HEK293 (cell line): ENCODE data around the gene ZBTB18.
A peak's percentile ranks its signal among the peaks of the same experiment; 100 is the strongest.

Experiments used
- ATF2 ChIP-seq: fragments of 450-650 bp; formaldehyde crosslinking; IDR thresholded peaks from 2 replicates; pipeline ENCODE4 v1.5.1; 2016; ENCODE audit warnings: missing biosample characterization, missing genetic modification characterization, low read depth
- FEZF1 ChIP-seq: fragments of 450-650 bp; formaldehyde crosslinking; IDR thresholded peaks from 2 replicates; pipeline ENCODE4 v1.5.1; 2016; ENCODE audit warnings: missing biosample characterization, missing genetic modification characterization
- GLIS2 ChIP-seq: fragments of 450-650 bp; formaldehyde crosslinking; IDR thresholded peaks from 2 replicates; pipeline ENCODE4 v1.5.1; 2016; ENCODE audit warnings: missing biosample characterization, missing genetic modification characterization
- SCRT1 ChIP-seq: fragments of 450-650 bp; formaldehyde crosslinking; IDR thresholded peaks from 2 replicates; pipeline ENCODE4 v1.5.1; 2016; ENCODE audit warnings: missing biosample characterization, missing genetic modification characterization, borderline replicate concordance
- ZBTB21 ChIP-seq: fragments of 450-650 bp; formaldehyde crosslinking; IDR thresholded peaks from 2 replicates; pipeline ENCODE4 v1.5.1; 2017; ENCODE audit warnings: missing biosample characterization, missing genetic modification characterization
- ZNF10 ChIP-seq: fragments of 450-650 bp; formaldehyde crosslinking; IDR thresholded peaks from 2 replicates; pipeline ENCODE4 v1.5.1; 2017; ENCODE audit warnings: missing biosample characterization, missing genetic modification characterization
- ZNF157 ChIP-seq: fragments of 450-650 bp; formaldehyde crosslinking; IDR thresholded peaks from 2 replicates; pipeline ENCODE4 v1.5.1; 2016; ENCODE audit warnings: missing biosample characterization, missing genetic modification characterization
- ZNF19 ChIP-seq: fragments of 450-650 bp; formaldehyde crosslinking; IDR thresholded peaks from 2 replicates; pipeline ENCODE4; 2016; ENCODE audit warnings: missing biosample characterization, missing genetic modification characterization, low read depth
- ZNF214 ChIP-seq: fragments of 450-650 bp; formaldehyde crosslinking; IDR thresholded peaks from 2 replicates; pipeline ENCODE4 v1.5.1; 2017; ENCODE audit warnings: missing biosample characterization, mild to moderate bottlenecking, missing genetic modification characterization, borderline replicate concordance
- ZNF239 ChIP-seq: fragments of 450-650 bp; formaldehyde crosslinking; IDR thresholded peaks from 2 replicates; pipeline ENCODE4 v1.5.1; 2016; ENCODE audit warnings: missing biosample characterization, missing genetic modification characterization
- ZNF274 ChIP-seq, 2 experiments: fragments of 200-500 bp in 1 of 2; fragments of 450-650 bp in 1 of 2; sonication (Bioruptor generic) in 1 of 2; formaldehyde crosslinking in 1 of 2; IDR thresholded peaks; 2 replicates each; pipeline versions ENCODE4 v1.5.1 to v1.6.1; 2014 to 2016; ENCODE audit warnings: borderline replicate concordance in 1 of 2, inconsistent platforms in 1 of 2, low read length in 1 of 2, missing biosample characterization in 1 of 2, missing genetic modification characterization in 1 of 2
- ZNF280D ChIP-seq: fragments of 450-650 bp; formaldehyde crosslinking; IDR thresholded peaks from 2 replicates; pipeline ENCODE4 v1.5.1; 2016; ENCODE audit warnings: missing biosample characterization, missing genetic modification characterization
- ZNF335 ChIP-seq: fragments of 450-650 bp; formaldehyde crosslinking; conservative IDR thresholded peaks from 2 replicates; pipeline ENCODE4 v1.5.1; 2016; ENCODE audit warnings: missing biosample characterization, missing genetic modification characterization
- ZNF341 ChIP-seq: fragments of 450-650 bp; formaldehyde crosslinking; IDR thresholded peaks from 2 replicates; pipeline ENCODE4; 2016; ENCODE audit warnings: low read depth, missing biosample characterization, missing genetic modification characterization
- ZNF391 ChIP-seq: fragments of 450-650 bp; formaldehyde crosslinking; IDR thresholded peaks from 2 replicates; pipeline ENCODE4 v1.5.1; 2016; ENCODE audit warnings: low read depth, missing biosample characterization, missing genetic modification characterization, borderline replicate concordance
- ZNF416 ChIP-seq: fragments of 450-650 bp; formaldehyde crosslinking; IDR thresholded peaks from 2 replicates; pipeline ENCODE4 v1.5.1; 2016; ENCODE audit warnings: missing biosample characterization, missing genetic modification characterization
- ZNF473 ChIP-seq: fragments of 450-650 bp; formaldehyde crosslinking; IDR thresholded peaks from 2 replicates; pipeline ENCODE4 v1.5.1; 2017; ENCODE audit warnings: missing biosample characterization, missing genetic modification characterization
- ZNF48 ChIP-seq: fragments of 450-650 bp; formaldehyde crosslinking; IDR thresholded peaks from 2 replicates; pipeline ENCODE4 v1.5.1; 2016; ENCODE audit warnings: missing biosample characterization, missing genetic modification characterization
- ZNF544 ChIP-seq: fragments of 450-650 bp; formaldehyde crosslinking; IDR thresholded peaks from 2 replicates; pipeline ENCODE4 v1.5.0; 2017; ENCODE audit warnings: missing biosample characterization, missing genetic modification characterization
- ZNF707 ChIP-seq: fragments of 450-650 bp; formaldehyde crosslinking; IDR thresholded peaks from 2 replicates; pipeline ENCODE4 v1.5.1; 2016; ENCODE audit warnings: missing biosample characterization, missing genetic modification characterization
- ZNF791 ChIP-seq: fragments of 450-650 bp; formaldehyde crosslinking; IDR thresholded peaks from 2 replicates; pipeline ENCODE4 v1.5.1; 2016; ENCODE audit warnings: missing biosample characterization, missing genetic modification characterization
- TF ChIP-seq, protein P1 (sequence below): fragments of 450-650 bp; formaldehyde crosslinking; IDR thresholded peaks from 2 replicates; pipeline ENCODE4 v1.5.1; 2016; ENCODE audit warnings: missing biosample characterization, missing genetic modification characterization, borderline replicate concordance
- TF ChIP-seq, protein P2 (sequence below): fragments of 450-650 bp; formaldehyde crosslinking; conservative IDR thresholded peaks from 2 replicates; pipeline ENCODE4 v1.5.1; 2016; ENCODE audit warnings: low read depth, missing biosample characterization, missing genetic modification characterization
- TF ChIP-seq, protein P3 (sequence below): fragments of 450-650 bp; formaldehyde crosslinking; IDR thresholded peaks from 2 replicates; pipeline ENCODE4 v1.5.1; 2016; ENCODE audit warnings: missing biosample characterization, missing genetic modification characterization
- TF ChIP-seq, protein P4 (sequence below): fragments of 450-650 bp; formaldehyde crosslinking; IDR thresholded peaks from 2 replicates; pipeline ENCODE4 v1.5.1; 2016; ENCODE audit warnings: missing biosample characterization, missing genetic modification characterization

ZBTB18 gene

GRCh38 chr1:244047621-244048255 lies 3.3 kb upstream of the ZBTB18 start (continued):
- no peak for TF ChIP-seq ZNF274 (IDR thresholded peaks at IDR 0.05; ENCODE audit: low read length)
- no peak for TF ChIP-seq ZNF274 (tag by site-specific recombination; IDR thresholded peaks at IDR 0.05; ENCODE audit: borderline replicate concordance)
- TF ChIP-seq SCRT1 (tag by site-specific recombination) = no peak
- peak; percentile 94 for TF ChIP-seq GLIS2 (tag by site-specific recombination)
- TF ChIP-seq ZNF707 (tag by site-specific recombination) = no peak
- peak; percentile 52 for TF ChIP-seq ZNF280D
- TF ChIP-seq, protein P1, sequence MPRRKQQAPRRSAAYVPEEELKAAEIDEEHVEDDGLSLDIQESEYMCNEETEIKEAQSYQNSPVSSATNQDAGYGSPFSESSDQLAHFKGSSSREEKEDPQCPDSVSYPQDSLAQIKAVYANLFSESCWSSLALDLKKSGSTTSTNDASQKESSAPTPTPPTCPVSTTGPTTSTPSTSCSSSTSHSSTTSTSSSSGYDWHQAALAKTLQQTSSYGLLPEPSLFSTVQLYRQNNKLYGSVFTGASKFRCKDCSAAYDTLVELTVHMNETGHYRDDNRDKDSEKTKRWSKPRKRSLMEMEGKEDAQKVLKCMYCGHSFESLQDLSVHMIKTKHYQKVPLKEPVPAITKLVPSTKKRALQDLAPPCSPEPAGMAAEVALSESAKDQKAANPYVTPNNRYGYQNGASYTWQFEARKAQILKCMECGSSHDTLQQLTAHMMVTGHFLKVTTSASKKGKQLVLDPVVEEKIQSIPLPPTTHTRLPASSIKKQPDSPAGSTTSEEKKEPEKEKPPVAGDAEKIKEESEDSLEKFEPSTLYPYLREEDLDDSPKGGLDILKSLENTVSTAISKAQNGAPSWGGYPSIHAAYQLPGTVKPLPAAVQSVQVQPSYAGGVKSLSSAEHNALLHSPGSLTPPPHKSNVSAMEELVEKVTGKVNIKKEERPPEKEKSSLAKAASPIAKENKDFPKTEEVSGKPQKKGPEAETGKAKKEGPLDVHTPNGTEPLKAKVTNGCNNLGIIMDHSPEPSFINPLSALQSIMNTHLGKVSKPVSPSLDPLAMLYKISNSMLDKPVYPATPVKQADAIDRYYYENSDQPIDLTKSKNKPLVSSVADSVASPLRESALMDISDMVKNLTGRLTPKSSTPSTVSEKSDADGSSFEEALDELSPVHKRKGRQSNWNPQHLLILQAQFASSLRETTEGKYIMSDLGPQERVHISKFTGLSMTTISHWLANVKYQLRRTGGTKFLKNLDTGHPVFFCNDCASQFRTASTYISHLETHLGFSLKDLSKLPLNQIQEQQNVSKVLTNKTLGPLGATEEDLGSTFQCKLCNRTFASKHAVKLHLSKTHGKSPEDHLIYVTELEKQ = peak; percentile 70; the same call in 1 of the 2 replicates
- TF ChIP-seq ZNF157 = peak; percentile 42
- TF ChIP-seq, protein P2, sequence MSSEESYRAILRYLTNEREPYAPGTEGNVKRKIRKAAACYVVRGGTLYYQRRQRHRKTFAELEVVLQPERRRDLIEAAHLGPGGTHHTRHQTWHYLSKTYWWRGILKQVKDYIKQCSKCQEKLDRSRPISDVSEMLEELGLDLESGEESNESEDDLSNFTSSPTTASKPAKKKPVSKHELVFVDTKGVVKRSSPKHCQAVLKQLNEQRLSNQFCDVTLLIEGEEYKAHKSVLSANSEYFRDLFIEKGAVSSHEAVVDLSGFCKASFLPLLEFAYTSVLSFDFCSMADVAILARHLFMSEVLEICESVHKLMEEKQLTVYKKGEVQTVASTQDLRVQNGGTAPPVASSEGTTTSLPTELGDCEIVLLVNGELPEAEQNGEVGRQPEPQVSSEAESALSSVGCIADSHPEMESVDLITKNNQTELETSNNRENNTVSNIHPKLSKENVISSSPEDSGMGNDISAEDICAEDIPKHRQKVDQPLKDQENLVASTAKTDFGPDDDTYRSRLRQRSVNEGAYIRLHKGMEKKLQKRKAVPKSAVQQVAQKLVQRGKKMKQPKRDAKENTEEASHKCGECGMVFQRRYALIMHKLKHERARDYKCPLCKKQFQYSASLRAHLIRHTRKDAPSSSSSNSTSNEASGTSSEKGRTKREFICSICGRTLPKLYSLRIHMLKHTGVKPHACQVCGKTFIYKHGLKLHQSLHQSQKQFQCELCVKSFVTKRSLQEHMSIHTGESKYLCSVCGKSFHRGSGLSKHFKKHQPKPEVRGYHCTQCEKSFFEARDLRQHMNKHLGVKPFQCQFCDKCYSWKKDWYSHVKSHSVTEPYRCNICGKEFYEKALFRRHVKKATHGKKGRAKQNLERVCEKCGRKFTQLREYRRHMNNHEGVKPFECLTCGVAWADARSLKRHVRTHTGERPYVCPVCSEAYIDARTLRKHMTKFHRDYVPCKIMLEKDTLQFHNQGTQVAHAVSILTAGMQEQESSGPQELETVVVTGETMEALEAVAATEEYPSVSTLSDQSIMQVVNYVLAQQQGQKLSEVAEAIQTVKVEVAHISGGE (tag by site-specific recombination) = peak; percentile 86
- peak; percentile 61; the same call in 1 of the 2 replicates for TF ChIP-seq ZNF10 (tag by site-specific recombination)
- no peak for TF ChIP-seq ZNF214 (tag by site-specific recombination)
- TF ChIP-seq ZBTB21 (tag by site-specific recombination) = peak; percentile 95
- TF ChIP-seq ZNF416 (tag by site-specific recombination) = no peak
- TF ChIP-seq ZNF335 (tag by site-specific recombination) = peak; percentile 98
- no peak for TF ChIP-seq ZNF473 (tag by site-specific recombination)
- TF ChIP-seq ZNF391 = peak; percentile 89; the same call in 1 of the 2 replicates
- 0 out of 2 replicates have a peak, but pooled peaks have one; percentile 35 for TF ChIP-seq FEZF1 (tag by site-specific recombination)
- no peak for TF ChIP-seq ZNF341 (tag by site-specific recombination)
- peak; percentile 93 for TF ChIP-seq ATF2 (tag by site-specific recombination)
- TF ChIP-seq, protein P3, sequence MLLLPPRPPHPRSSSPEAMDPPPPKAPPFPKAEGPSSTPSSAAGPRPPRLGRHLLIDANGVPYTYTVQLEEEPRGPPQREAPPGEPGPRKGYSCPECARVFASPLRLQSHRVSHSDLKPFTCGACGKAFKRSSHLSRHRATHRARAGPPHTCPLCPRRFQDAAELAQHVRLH = peak; percentile 49; the same call in 1 of the 2 replicates
- TF ChIP-seq, protein P4, sequence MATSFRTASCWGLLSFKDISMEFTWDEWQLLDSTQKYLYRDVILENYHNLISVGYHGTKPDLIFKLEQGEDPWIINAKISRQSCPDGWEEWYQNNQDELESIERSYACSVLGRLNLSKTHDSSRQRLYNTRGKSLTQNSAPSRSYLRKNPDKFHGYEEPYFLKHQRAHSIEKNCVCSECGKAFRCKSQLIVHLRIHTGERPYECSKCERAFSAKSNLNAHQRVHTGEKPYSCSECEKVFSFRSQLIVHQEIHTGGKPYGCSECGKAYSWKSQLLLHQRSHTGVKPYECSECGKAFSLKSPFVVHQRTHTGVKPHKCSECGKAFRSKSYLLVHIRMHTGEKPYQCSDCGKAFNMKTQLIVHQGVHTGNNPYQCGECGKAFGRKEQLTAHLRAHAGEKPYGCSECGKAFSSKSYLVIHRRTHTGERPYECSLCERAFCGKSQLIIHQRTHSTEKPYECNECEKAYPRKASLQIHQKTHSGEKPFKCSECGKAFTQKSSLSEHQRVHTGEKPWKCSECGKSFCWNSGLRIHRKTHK (tag by site-specific recombination) = no peak
- no peak for TF ChIP-seq ZNF544
- TF ChIP-seq ZNF791 = no peak
- TF ChIP-seq ZNF48 (tag by site-specific recombination) = no peak
- TF ChIP-seq ZNF19 (tag by site-specific recombination) = no peak
- TF ChIP-seq ZNF239 (tag by site-specific recombination) = no peak; the same call in 1 of the 2 replicates
